K562 (cell line): Measurements from ENCODE around the gene NBEAL1. TPM values are rescaled to one million over a fixed set of nuclear protein-coding genes. Genes with fewer than 3 reads are reported as not detected.
A peak's percentile ranks its signal among the peaks of the same experiment; 100 is the strongest.

Experiments used
- ATAC-seq: fragments of 200-7000 bp; cut with Tn5 transposase; 3 replicates; pipeline ENCODE4 v1.9.1; 2020; ENCODE audit warnings: moderate library complexity
- BruUV-seq: library from RNA; stranded (reverse); fragments of 400-500 nt; replicated peaks from 2 replicates; lab custom pipeline; 2021; lab: Mats Ljungman, UMichigan
- CTCF ChIA-PET: fragments of 300-600 bp; formaldehyde crosslinking; extraction: SDS; loops from one replicate; lab custom pipeline; 2021; ENCODE audit warnings: low intra/inter-chr PET ratio; lab: Yijun Ruan, JAX
- POLR2A ChIA-PET: fragments of 300-600, 350-650 bp; sonication (Branson Sonifier 250); formaldehyde crosslinking; extraction: SDS; loops from one replicate; lab custom pipeline; 2021; ENCODE audit warnings: antibody characterized with exemption, inconsistent platforms; lab: Yijun Ruan, JAX
- DNase-seq, 4 experiments: peaks; one replicate each; pipeline versions ENCODE4 v3.0.0 to v3.0.0-alpha.2; 2011 to 2018; ENCODE audit warnings: low spot score in 3 of 4, mixed read lengths in 3 of 4; ENCODE audit errors: extremely low read depth in 1 of 4
- FAIRE-seq: peaks from 2 replicates; lab custom pipeline; 2011; peaks lifted over from hg19 to GRCh38; lab: Jason Lieb, UNC
- H2AFZ ChIP-seq: 2 replicates; pipeline ENCODE4 v1.6.0; 2011; ENCODE audit warnings: low read depth, low read length, control low read depth, inconsistent platforms
- H3K27ac ChIP-seq: fragments of 200-600 bp; 3 replicates; pipeline ENCODE4 v1.8.0; 2011; ENCODE audit warnings: low read depth, mild to moderate bottlenecking, control low read depth, inconsistent platforms, low read length, moderate library complexity, mixed read lengths; ENCODE audit errors: extremely low read depth
- H3K27me3 ChIP-seq, 2 experiments: fragments of 300-600 bp in 1 of 2; 2 replicates in 1 of 2; 3 replicates in 1 of 2; pipeline versions ENCODE4 v1.6.0 to v1.8.0; 2011; ENCODE audit warnings: inconsistent platforms in 2 of 2, low read length in 2 of 2, mild to moderate bottlenecking in 1 of 2, mixed read lengths in 1 of 2, moderate library complexity in 1 of 2; ENCODE audit not compliant: control insufficient read depth in 2 of 2, insufficient read depth in 2 of 2
- H3K36me3 ChIP-seq: fragments of 300-600 bp; 3 replicates; pipeline ENCODE4 v1.8.0; 2011; ENCODE audit warnings: mild to moderate bottlenecking, low read length, inconsistent platforms; ENCODE audit not compliant: control insufficient read depth, insufficient read depth
- H3K4me1 ChIP-seq, 2 experiments: fragments of 200-600 bp in 1 of 2; replicated peaks in 1 of 2; 2 replicates in 1 of 2; 3 replicates in 1 of 2; pipeline versions ENCODE4 v1.5.1 to v1.8.0; 2011; ENCODE audit warnings: inconsistent platforms in 2 of 2, low read length in 2 of 2, mild to moderate bottlenecking in 1 of 2, mixed read lengths in 1 of 2, moderate library complexity in 1 of 2; ENCODE audit not compliant: control insufficient read depth in 2 of 2, insufficient read depth in 2 of 2
- H3K4me2 ChIP-seq: 2 replicates; pipeline ENCODE4 v1.6.1; 2011; ENCODE audit warnings: low read length, control low read depth, inconsistent platforms, mixed read lengths; ENCODE audit not compliant: insufficient read depth
- H3K4me3 ChIP-seq: fragments of 200-600 bp; sonication (generic), shearing (Covaris generic); 2 replicates; pipeline ENCODE4 v1.5.1; 2016; ENCODE audit warnings: control low read depth, inconsistent platforms
- H3K79me2 ChIP-seq: fragments of 200-600 bp; 3 replicates; pipeline ENCODE4 v1.8.0; 2011; ENCODE audit warnings: low read length, inconsistent platforms; ENCODE audit not compliant: control insufficient read depth, insufficient read depth
- H3K9ac ChIP-seq, 2 experiments: 2 replicates each; pipeline versions ENCODE4 v1.6.0 to v1.6.1; 2011; ENCODE audit warnings: low read depth in 2 of 2, low read length in 2 of 2, control low read depth in 1 of 2, inconsistent platforms in 1 of 2, mild to moderate bottlenecking in 1 of 2, mixed read lengths in 1 of 2; ENCODE audit not compliant: insufficient read depth in 1 of 2
- H3K9me1 ChIP-seq: one replicate; pipeline ENCODE4 v1.6.0; 2011; ENCODE audit warnings: inconsistent platforms, mild to moderate bottlenecking, low read length, moderate library complexity; ENCODE audit not compliant: control insufficient read depth, insufficient read depth
- H3K9me3 ChIP-seq: replicated peaks from 2 replicates; pipeline ENCODE4 v1.5.1; 2011; ENCODE audit warnings: low read depth, low read length, inconsistent platforms; ENCODE audit not compliant: control insufficient read depth, insufficient read depth
- H4K20me1 ChIP-seq: replicated peaks from 2 replicates; pipeline ENCODE4 v1.6.1; 2011; ENCODE audit warnings: low read length, inconsistent platforms, mixed read lengths; ENCODE audit not compliant: control insufficient read depth, insufficient read depth
- CC2D1A ChIP-seq: fragments of 450-650 bp; IDR thresholded peaks from 2 replicates; pipeline ENCODE4 v1.6.1; 2017; ENCODE audit warnings: mild to moderate bottlenecking
- DIDO1 ChIP-seq: fragments of 450-650 bp; IDR thresholded peaks from 2 replicates; pipeline ENCODE4 v1.6.1; 2016; ENCODE audit warnings: low read depth, missing biosample characterization, missing genetic modification characterization
- HNRNPH1 ChIP-seq: fragments of 200-400 bp; formaldehyde crosslinking; optimal IDR thresholded peaks from 2 replicates; pipeline ENCODE3; 2017; ENCODE audit warnings: low read depth, mild to moderate bottlenecking, low read length, moderate library complexity
- POLR2G ChIP-seq: fragments of 200-400 bp; formaldehyde crosslinking; IDR thresholded peaks from 2 replicates; pipeline ENCODE4 v1.6.1; 2017; ENCODE audit warnings: low read depth, mild to moderate bottlenecking, antibody characterized with exemption, low read length, moderate library complexity
- PRDM10 ChIP-seq: fragments of 450-650 bp; IDR thresholded peaks from 2 replicates; pipeline ENCODE4 v1.6.1; 2018; ENCODE audit not compliant: partially characterized antibody
- RBM14 ChIP-seq: fragments of 200-400 bp; formaldehyde crosslinking; IDR thresholded peaks from 2 replicates; pipeline ENCODE4 v1.6.1; 2018; ENCODE audit warnings: low read depth, mild to moderate bottlenecking, low read length, moderate library complexity, borderline replicate concordance; ENCODE audit not compliant: insufficient read depth
- SETDB1 ChIP-seq: IDR thresholded peaks from one replicate; pipeline ENCODE4 v1.6.1; 2012; ENCODE audit warnings: low read length, control low read depth, inconsistent platforms
- SRSF7 ChIP-seq: fragments of 200-400 bp; formaldehyde crosslinking; optimal IDR thresholded peaks from 2 replicates; pipeline ENCODE3; 2017; ENCODE audit warnings: mild to moderate bottlenecking, low read depth, low read length
- WGBS: fragments of 100-300 bp; shearing (Covaris generic); methylation state at CpG from one replicate; pipeline ENCODE4 v1.1.6; 2016; ENCODE audit warnings: low coverage, mixed read lengths; ENCODE audit not compliant: insufficient coverage; ENCODE audit errors: missing lambda C conversion rate; 5-methylcytosine and 5-hydroxymethylcytosine counted together
- in situ Hi-C: fragments of 300-500 bp; cut with MboI; formaldehyde crosslinking; loops from 4 replicates; pipeline ENCODE4 v1.15.0; 2018; ENCODE audit warnings: inconsistent platforms, mixed read lengths
- intact Hi-C: fragments of 100-400 bp; cut with micrococcal nuclease; formaldehyde crosslinking; loops from 2 replicates; pipeline ENCODE4 v1.14.2; 2022
- polyA plus RNA-seq, 8 experiments: library from polyadenylated mRNA; depleted of rRNA in 4 of 8; stranded (reverse) in 5 of 8; unstranded in 3 of 8; fragments of >200 nt; fragmentation: Nextera tagmentation in 2 of 8; fragmentation: Illumina TruSeq in 1 of 8; extraction: Ambion mirVana in 2 of 8; extraction: Trizol in 1 of 8; gene quantifications; 2 replicates each; pipeline versions ENCODE4 v1.2.1 to v1.2.3, GENCODE V29; 2011 to 2014; ENCODE audit warnings: inconsistent platforms in 1 of 8, missing spikeins in 1 of 8
- total RNA-seq, 7 experiments: library from RNA; depleted of rRNA in 6 of 7; stranded (reverse); fragments of >200 nt in 6 of 7; fragmentation: Illumina TruSeq in 2 of 7; extraction: Trizol in 2 of 7; gene quantifications; 2 replicates each; pipeline versions ENCODE4 v1.2.1 to v1.2.3, GENCODE V29; 2011 to 2021; ENCODE audit warnings: low replicate concordance in 1 of 7

Gene NBEAL1
- total and polyA plus RNA-seq, 9 of the 15 experiments (the other 6 are each of a cell fraction or from before 2014, with no cell fraction given), result 2.1 to 13.5 (median 7.3) TPM

- TF ChIP-seq RBM14 (no peak), SETDB1 (no peak), CC2D1A (no peak), POLR2G (no peak), SRSF7 (no peak), DIDO1 (tag) (no peak)
These were observed 177.3 kb downstream of the NBEAL1 start (continued) for GRCh38 chr2:203191961-203192360.

- no peak for FAIRE-seq
- Histone ChIP-seq H3K4me3 (no peak overlapping the region), H3K9me1 (no peaks in the 10 kb centered on the region), H3K27me3 (no peaks in the 10 kb centered on the region), H3K79me2 (no peaks in the 10 kb centered on the region), H3K27ac (no peak overlapping the region), H3K36me3 (peaks cover 2% of the 10 kb centered on the region; the same call in 1 of the 3 replicates), H3K4me1 (no peaks in the 10 kb centered on the region; a peak in 1 of 5 replicates), H3K4me2 (no peak overlapping the region), H3K9ac (no peak overlapping the region), H3K9me3 (no peaks in the 10 kb centered on the region), H2AFZ (no peak overlapping the region), H4K20me1 (no peaks in the 10 kb centered on the region)
- CTCF ChIA-PET, result no interaction called here
- peak; percentile 35 for TF ChIP-seq PRDM10
- no peak for TF ChIP-seq HNRNPH1
- WGBS, result 77% methylated on average over 5 of the region's 5 CpGs
- ATAC-seq, result no peak
- no peak for DNase-seq
- in situ Hi-C loops, result no loop called here
- intact Hi-C loops, result no loop called here
- POLR2A ChIA-PET, result no interaction called here
- no TSS peak for BruUV-seq
These were observed 180.8 kb downstream of the NBEAL1 start for GRCh38 chr2:203195331-203196036.
